NCI-H460 (cell line): ENCODE measurements around the gene BNIPL. TPM values are rescaled to one million over a fixed set of nuclear protein-coding genes. Genes with fewer than 3 reads are reported as not detected.

Source experiments
- DNase-seq: peaks from one replicate; pipeline ENCODE4 v3.0.0-alpha.2; 2016; ENCODE audit warnings: low read depth; ENCODE audit errors: extremely low read depth
- total RNA-seq: library from RNA; depleted of rRNA; stranded (reverse); fragments of >200 nt; shearing (Covaris generic); gene quantifications from 2 replicates; pipeline ENCODE4 v1.2.3, GENCODE V29; 2014

The BNIPL gene
- total RNA-seq, 1 experiment from 2014 or later = 1.3 TPM

DNA sequence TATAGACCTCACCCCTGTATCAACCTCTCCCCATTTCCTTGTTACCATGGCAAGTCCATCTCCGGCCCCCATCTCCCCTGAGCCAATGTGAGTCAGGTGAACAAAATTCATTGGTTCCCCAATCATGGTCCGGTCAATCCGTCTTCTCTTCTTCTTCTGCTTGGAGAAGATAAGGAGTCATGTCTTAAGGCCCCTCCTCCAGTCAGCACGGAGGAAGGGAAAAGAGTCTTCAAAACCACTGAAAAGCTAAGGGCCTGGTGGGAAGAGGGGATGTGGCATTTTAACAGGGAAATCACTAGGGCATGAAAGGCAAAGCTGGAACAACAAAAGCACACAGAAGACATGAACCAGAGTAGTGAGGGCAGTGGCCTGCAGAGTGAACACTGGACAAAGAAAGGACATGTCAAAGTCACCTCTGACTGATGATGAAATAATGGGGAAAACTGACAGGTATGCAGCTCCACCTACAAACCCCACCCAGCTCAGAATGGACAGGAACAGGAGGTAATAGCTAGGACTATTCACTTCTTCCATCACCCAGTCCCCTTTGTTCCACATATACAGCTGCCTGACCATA is 18.7 kb downstream of the BNIPL start:
- DNase-seq = no peak

DNA sequence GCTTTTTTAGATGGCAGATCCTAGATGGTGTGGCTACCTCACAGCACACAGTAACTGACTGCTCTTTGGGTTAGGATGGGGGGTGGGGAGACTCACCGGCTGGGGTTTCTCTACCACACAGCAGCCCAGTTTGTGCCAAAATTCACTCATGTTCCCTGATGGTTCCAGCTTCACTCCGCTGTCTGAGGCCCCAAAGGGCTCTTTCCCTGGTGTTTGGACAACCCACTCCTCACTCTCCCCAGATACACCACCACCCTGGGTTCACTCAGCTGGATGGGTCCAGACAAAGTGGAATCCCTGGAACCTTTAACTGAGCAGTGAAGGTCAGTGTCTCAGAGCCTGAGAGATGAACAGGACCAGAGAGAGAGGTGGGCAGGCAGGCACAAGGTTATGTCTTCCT is 19.2 kb downstream of the BNIPL start:
- no peak for DNase-seq

DNA sequence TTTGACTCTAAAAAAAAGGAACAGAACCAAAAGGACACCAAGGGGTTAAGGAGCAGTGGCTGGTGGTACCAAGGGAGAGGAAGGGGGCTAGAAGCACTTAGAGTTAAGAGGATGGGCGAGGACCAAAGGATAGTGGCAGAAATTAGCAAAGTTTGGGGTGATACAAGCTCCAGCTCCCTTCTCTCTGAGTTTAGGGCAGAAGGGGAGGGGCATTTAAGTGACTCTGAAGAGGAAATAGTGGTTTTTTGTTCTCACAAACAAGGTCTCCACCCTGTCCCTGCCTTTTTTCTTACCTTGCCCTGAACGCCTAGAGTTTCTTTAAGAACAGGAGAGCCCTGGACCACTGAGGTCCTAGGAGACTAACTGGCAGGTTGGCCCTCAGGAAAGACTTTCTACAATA is 19.8 kb downstream of the BNIPL start:
- DNase-seq = no peak

DNA sequence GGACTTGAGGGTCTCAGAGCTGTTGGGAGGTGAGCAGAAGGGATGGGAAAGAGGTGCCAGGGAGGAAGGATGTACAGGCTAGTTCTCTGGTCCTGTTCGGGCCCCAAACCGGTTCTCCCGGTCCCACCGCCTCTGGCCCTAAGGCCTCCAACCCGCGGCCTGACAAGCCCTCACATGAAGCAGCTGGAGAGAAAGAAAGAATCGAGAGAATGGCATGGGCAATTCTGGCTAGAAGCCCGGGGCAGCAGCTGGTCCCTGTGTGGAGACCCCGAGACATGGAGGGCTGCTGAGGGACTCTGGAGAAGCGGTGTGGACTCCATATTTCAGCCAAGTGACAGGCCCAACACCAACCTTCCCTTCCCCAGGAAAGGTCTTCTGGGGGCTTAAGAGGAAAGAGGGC is 22.3 kb downstream of the BNIPL start:
- no peak for DNase-seq

DNA sequence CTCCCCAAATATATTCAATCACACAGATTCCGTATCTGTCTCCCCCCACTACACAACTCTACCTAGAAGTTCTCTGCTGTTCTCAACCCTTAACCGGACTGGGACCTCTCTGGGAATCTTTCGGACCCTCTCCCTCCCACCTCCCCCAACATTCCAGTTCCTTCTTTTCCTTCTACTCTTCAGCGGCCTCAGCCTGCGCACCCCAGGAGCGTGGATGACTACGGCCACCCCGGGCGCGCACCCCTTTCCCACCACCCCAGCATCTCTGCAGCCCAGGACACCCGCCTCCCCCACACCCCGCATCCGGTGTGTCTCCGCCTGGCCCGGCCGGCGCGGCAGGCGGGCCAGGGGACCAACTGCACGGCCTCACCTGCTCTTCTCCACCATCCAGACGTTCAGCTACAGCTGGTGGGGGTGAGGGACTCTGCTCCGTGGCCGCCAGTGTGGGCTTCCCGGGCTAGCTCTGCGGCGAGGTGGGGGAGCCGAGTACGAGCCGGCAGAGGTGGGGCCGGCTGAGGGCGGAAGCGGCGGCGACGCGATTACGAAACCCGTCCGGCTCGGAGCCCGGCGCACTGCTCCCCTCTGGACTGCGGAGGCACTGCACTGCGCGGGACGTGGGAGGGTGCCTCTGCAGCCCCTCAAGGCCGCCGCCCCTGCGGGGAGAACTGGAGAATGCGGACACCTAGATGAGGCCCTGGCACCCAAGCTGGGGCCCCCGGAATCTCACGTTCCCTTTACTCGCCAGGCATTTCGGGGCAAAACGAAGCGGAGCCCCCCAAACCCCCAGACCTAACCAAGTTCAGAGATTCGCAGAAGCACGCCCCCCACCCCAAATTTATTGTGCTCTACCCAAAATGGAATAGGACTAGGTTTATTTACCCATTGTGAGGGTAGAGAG is 23.0 kb downstream of the BNIPL start, which contains the start of gene CDC42SE1:
Gene CDC42SE1, minus strand, starts transcription at position 514 of the 898 bp plus-strand sequence. CDS start 3,892 bp downstream, outside the sequence.
- peak; percentile 82 for DNase-seq

DNA sequence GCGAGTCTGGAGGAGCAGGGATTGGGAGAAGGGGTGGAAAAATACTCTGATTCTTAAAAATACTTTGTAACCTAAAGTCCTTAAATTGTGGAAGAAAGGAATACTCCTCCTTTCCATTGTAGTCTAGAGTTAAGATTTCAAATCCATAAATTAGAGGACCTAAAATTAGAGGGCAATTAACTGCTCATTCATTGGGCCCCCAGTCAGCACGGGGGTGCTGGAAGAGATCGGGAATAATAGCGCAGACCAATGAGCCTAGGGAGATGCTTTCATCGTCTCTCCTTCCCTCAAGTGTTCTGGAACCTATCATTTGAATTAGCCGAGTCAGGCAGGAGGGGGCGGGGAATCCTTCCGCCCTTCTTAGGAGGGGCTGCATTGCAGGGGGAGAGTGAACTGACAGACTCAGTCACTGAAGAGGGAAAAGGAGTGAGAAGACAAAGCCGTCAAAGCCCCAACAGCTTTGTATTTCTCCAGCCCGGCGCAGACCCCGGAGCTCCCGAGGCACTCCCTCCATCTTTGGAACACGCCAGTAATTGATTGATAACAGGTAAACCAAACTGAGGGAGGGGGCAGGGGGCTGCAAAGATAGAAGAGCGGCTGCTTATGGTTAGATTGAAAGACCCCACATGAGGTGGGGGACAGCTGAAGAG is 23.7 kb downstream of the BNIPL start, which contains the start of gene MLLT11:
Gene MLLT11, plus strand, starts transcription at position 391 of the 650 bp plus-strand sequence. CDS start 6,828 bp downstream, outside the sequence.
- DNase-seq = peak; percentile 75

DNA sequence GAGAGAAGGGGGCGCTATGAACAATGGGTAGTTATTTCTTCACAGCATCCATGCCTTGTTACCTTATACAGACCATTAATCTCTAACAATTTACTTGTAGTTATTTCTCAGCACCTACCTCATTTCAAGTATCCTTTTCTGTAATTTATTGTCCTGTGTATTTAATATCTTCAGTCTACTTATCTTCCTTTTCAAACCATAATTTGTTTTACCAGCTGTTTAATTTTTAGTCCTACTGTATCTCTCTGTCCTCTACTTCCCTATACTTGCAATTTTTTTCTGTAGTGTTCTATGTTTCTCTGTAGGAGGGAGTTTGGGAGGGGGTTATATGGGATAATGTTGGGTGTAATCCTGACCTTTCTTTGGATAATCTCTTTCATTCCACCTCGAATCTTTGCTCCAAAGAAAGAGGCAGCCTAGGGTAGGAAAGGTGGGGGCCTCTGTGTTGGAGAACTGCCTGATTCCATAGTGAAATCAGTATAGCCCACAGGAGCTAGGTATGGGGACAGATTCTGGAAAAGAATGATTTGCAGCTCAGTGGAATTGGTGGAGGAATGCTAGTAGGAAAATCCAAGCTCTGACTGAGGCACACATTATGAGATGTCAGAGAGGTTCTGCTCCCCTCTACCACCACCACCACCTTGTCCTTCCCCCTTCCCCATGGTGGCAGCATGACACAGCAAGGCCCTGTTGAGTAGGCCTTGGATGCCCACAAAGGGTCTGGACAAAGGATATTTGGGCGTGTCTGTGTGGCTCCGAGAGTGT is 24.5 kb downstream of the BNIPL start:
- DNase-seq = peak; percentile 56

DNA sequence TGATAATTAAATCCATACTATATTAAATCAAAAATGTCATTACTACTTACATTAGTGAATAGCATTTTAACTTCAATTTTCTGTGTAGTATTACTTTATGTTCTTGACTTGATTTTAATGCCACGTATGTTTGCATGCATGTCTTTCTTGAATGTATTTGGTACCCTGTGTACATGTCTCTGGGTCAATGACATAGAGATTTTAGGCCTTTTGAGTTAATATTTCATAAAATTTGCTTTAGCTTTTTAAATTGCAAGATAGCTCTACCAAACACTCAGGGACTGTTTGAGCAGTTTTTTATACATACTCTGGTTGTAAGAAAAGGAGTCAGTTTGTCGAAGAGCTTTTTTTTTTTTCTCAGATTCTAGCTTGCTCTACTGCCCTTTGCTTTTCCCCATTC is 25.3 kb downstream of the BNIPL start:
- DNase-seq = no peak

DNA sequence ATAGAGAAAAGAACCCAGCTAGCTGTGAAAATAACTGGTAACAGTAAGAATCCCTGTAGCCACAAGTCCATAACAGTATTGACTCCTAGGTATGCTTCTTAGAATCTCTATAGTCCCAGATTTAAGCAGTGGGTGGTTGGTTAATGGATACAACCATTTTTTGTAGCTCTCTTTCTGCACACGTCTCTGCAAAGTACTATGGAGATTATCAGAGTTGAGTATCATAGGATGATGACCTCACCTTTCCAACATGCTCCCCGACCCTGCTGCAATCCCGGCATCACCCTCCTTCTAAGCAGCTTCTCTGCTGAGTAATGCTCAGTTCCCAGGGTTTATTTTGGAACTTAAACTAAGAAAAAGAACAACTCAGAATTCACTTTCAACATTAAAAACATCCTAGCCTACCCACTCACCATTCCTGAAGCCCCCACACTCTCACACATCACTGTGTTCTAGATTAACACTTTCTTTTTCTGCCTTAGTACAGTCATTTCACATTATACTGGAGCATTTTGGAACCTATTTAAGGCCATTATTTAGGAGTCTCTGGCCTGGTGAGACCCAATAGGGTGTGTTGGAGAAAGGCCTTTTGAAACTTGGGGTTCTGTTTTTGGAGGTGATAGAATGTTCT is 26.5 kb downstream of the BNIPL start:
- no peak for DNase-seq

DNA sequence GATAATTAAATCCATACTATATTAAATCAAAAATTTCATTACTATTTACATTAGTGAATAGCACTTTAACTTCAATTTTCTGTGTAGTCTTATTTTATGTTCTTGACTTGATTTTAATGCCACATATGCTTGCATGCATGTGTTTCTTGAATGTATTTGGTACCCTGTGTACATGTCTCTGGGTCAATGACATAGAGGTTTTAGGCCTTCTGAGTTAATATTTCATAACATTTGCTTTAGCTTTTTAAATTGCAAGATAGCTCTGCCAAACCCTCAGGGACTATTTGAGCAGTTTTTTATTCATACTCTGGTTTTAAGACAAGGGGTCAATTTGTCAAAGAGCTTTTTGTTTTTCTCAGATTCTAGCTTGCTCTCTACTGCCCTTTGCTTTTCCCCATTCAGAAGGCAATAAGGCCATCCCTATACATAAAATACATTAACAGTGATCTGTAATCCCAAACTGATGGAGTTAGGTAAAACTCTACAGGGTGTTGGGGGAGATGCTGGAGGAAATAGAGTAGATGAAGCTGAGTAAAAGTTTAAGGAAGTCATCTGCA is 28.8 kb downstream of the BNIPL start:
- DNase-seq = no peak

DNA sequence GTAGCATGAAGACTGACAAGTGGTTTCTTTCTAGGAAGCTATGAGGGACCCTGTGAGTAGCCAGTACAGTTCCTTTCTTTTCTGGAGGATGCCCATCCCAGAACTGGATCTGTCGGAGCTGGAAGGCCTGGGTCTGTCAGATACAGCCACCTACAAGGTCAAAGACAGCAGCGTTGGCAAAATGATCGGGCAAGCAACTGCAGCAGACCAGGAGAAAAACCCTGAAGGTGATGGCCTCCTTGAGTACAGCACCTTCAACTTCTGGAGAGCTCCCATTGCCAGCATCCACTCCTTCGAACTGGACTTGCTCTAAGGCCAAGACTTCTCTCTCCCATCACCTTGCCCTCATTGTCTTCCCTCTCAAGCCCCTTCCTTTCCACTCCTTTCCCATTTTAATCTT is 30.8 kb downstream of the BNIPL start:
- DNase-seq = no peak

DNA sequence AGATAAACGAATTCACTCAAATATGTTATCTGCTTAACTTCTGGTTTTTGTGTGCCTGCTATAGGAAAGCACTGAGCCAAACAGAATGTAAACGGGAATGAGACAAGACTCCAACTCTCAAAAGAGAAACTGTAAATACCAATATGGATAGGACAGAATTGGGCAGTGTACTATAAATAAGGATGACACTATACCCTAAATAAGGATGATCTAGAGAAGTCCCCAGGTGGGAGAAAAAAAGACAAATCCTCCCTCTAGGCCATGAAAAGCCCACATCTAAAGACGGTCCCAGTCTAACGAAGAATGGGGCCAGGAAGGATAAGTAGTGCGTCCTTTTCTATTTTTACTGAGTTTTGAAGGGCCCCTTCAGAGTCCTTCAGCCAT is 32.7 kb downstream of the BNIPL start:
- no peak for DNase-seq

DNA sequence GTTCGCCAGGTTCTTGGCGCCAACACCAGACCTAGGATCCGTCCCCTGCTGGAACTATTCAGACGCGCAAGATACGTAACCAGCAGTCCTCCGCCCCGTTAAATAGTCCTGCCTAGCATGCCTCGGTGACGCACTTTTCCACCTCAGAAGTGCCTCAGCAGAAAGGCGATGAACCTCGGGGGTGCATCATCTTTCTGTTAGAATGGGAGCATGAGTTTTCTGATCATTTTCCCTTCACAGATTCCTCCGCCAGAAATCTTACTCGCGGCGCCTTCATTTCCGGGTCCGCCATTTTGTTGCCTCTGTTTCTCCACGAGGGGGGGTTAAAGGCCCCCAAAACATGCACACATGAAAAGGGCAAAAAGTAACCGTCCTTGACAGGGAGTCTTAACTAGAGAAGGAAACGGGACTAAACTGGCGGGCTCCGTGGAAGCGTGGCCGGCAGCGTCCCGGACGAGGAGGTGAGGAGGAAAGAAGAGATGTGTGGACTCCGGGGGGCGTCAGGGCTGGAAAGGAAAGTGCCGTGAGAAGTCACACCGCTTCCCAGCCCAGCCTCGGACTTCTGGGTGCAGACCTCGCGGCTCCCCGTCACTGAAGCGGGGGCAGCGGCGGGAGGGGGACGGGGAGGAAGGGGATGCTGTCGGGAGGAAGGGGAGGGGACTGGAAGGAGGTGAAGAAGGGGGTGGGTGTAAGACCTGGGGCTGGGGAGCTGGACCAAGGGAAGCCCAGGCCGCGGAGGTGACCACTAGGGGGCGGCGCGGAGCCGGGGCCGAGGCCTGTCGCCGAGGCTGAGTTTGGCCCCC is 34.3 kb downstream of the BNIPL start, which contains the start of gene GABPB2:
Gene GABPB2, plus strand, starts transcription at position 288 of the 803 bp plus-strand sequence. CDS start 17,429 bp downstream, outside the sequence.
- DNase-seq = peak; percentile 96

DNA sequence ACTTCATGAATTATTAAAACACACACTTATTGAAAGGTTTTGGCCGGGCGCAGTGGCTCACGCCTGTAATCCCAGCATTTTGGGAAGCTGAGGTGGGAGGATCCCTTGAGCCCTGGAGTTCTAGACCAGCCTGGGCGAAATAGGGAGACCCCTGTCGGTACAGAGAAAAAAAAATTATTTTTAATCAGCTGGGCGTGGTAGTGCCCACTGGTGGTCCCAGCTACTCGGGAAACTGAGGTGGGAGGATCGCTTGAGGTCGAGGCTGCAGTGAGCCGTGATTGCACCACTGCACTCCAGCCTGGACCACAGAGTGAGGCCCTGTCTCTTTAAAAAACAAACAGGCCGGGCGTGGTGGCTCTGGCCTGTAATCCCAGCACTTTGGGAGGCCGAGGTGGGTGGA is 35.8 kb downstream of the BNIPL start:
- DNase-seq = no peak

DNA sequence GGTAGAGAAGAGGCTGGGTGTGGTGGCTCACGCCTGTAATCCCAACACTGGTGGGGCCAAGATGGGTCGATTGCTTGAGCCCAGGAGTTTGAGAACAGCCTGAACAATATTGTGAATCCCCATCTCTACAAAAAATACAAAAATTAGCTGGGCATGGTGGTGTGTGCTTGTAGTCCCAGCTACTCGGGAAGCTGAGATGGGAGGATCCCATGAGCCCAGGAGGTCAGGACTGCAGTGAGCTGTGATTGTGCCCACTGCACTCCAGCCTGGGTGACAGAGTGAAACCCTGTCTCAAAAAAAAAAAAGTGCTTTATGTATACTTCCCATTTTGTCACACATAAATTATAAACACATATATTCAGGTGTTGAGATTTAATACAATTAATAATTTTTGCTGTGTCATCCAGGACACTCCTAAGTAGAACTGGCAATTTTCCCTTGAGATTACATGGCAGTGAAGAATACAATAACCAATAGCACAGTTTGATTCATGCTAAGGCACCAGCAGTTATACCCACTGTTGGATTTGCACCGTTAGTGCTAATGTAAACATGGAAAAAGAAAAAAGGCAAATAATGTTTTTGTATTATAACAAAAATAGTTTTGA is 49.7 kb downstream of the BNIPL start:
- DNase-seq = no peak
